GM18870 (cell line): ENCODE results near the gene ALPI.

Experiments
- ATAC-seq: cut with Tn5 transposase; IDR thresholded peaks from one replicate; pipeline ENCODE4 v1.9.1; 2021; ENCODE audit warnings: moderate library complexity; ENCODE audit not compliant: unreplicated experiment

Gene ALPI

DNA sequence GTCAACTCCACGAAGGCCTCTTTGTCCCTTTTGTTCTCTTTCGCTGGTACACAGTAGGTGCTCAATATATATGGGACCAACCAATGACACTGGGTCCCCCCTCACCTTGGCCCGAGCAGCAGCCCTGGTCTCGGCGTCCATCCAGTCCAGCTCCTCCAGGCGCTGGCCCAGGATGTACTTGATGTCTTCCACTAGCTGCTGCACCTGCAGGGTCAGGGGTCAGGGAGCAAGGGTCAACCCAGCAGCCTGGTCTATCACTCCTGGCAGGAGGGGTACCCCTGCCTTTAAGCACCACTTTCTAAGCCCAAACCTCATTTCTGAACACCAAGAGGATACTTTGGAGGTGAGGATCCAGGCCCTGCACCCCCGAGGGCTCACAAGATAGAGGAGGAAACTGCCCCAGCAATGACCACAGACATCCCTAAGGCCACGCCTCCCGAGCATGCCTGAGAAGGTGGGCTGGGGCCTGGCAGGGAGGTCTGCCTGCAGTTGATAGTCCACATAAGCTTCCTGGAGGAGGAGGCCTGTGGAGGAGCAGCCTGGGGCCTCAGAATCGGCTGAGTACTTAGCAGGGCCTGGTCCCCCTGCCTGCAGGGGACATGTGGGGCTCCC is 27.5 kb downstream of the ALPI start:
- ATAC-seq: no peak

DNA sequence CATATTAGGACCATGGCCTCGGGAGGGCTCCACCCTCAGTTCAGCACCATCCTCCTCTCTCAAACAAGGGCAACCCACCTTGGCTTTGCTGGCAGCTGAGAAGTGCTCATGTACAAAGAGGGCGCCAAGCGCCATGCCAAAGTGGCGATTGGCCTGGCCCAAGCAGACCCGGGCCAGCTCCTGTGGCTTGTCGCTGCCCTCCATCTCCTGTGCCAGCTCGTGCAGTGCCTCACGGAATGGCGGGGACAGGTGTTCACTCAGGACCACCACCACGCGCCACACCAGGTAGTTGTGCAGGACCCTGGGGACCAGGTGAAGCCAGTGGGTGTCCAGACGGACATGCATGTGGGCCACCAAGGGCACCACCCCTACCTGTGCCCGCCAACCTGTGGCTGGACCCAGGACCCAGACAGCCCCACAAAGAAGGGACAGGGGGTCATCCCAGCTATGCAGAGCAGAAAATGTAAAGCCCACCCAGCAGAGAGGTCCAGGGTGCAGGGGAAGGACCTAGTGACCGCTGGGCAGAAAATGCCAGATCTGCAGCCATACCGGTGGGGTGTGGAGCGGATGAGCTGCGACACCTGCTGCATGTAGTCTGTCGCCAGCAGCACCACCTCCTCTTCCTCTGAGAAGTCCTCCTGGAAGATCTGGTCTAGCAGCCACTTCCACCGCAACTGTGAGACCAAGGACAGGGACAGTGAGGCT is 28.1 kb downstream of the ALPI start:
- no peak for ATAC-seq

DNA sequence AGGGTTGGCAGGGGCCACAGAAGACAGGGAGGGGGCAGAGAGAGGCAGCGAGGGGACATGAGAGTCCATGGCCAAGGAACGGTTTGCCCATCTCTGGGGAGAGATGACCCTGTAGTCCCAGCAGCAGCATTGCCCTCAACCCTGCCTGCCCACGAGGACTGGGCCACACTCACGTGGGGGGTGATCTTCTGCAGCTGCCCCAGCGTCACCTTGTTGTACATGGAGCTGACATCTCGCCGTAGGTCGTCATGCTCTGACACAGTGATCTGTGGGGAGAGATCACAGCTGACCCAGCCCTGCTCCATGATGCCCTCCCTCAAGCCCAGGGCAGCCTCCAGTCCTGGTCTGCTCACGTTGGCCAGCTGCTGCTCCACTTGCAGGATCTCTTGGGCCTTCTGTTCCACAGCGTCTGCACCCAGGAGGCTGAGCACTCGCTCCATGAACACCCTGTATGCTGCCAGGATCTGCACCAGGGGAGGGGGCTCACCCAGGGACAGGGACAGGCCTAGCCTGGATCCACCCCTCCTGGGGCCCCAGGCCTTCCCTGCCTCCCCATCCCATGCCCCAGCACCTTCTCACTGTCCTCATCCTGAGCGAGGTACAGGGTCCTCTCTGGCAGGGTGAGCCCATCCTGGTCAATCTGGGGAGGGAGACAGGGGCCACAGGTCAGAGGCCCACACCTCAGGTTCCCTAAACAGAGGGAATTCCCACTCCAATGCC is 28.8 kb downstream of the ALPI start:
- no peak for ATAC-seq

DNA sequence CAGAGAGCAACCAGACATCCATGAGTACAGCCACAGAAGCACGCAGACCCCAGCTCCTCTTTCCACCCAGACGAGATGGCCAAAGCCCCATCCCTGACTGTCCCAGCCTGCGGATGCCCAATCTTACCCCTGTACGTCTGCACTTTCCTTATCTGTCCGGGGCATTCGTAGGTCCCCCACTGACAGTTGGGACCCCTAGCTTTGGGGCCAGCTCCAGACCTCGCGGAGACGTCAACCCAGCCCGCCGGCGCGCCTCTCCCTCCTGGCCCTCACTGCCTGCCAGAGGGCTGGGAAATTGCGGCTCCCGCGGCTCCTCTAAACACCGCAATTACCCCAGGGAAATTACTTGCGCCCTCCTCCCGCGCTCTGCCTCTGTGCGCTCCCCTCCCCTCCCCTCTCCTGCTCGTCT is 29.4 kb downstream of the ALPI start:
- no peak for ATAC-seq

DNA sequence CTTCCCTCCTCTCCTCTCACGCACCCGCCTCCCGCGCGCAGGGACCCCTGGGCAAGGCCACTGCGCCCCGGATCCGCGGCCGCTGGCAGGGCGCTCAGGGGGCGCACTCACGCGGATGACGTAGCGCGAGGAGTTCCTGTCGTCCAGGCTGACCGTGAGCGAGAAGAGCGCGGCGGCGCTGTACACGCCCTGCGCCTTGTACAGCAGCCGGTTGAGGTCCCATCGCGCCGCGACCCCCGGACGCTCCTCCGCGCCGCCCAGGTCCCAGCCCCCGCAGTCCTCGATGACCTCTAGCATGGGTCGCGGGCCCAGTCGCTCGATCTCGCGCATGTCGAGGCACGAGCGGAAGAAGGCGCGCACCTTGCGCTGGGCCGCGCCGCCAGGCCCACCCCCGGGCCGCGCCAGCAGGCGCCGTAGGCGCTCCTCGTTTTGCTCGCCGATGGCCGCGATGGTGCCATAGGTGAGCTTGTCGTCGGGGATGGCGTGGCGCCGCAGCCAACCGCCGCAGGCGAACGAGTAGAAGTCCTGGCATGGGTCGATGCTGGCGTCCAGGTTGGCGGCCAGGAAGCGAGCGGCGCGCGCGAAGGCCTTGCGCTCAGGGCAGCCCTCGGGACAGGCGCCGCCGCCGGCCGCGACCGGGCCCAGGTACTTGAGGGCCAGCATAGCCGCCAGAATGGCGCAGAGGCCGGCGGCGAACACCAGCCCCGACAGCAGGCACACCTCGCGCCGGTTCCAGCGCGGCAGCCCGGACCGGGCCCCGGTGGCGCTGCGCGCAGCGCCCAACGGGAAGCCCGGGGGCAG is 30.0 kb downstream of the ALPI start:
- no peak for ATAC-seq

DNA sequence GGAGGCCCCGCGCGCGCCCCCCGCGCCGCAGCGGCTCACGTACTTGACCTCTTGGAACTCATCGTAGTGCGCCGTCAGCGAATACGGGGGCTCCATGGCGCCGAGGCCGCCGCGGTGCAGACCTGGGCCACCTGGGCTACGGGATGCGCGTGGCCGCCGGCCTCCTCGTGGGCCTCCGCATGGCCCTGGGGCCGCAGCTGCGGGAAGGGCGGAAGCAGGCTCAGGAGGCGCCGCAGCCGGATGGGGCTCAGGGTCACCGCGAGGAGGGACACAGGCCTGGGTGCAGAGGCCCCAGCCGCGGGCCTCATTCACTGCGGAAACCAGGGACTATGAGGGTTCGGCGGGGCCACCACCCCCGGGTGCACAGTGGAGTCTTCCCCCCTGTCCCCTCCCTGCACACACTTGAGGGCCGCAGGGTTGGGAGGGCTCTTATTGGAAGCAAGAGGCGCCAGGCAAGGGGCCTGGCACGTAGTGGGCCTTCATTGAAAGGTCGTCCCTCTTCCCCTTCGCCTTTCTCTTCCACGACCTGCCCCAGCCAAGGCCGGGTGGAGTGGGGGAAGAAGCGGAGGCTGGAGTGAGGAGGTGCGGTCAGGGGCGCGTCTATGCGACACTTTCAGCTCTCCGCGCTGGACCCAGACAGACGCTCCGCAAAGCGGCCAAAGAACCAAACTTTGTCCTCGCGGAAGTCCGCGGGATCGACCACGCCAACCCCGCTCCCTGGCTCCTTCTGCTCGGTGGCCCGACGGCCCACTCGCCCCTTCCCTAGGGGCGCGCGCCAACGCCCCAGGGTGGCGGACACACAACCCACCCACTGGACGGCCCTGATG is 30.8 kb downstream of the ALPI start:
- no peak for ATAC-seq

- ATAC-seq: no peak
Measured at GRCh38 chr2:232487385-232488096, 31.6 kb downstream of the ALPI start, which contains the start of gene ECEL1. ECEL1 (minus strand) TSS chr2:232487834; CDS start chr2:232486653, 1,181 bp downstream.

DNA sequence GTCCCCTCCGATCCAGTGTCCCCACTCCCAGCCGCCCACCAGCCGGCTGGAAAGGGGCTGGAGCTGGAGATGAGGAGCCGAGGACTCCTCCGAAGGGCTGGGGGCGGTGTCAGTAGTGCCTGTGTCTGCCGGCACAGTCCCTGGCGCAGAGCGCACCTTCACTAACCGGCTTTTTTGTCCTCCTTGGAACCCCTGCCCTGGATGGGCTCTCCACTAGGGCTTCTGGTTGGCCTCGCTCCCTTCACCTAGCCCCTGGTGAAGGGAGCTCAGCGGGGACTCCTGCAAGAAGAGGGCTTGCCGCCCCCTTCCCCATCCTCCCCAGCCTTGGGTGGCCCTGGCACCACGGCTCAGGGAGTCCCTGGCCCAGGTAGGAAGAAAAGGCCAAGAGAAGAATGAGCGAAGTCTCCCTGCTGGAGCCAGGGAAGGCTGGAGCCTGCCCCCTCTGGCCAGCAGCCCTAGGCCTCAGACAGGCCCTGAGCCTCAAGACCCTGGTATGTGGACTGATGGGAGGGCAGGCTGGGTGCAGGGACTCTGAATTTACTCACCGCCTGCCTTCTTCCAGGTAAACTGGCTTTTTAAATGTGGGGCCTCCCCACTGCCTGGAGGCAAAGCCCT is 32.3 kb downstream of the ALPI start:
- ATAC-seq: no peak

DNA sequence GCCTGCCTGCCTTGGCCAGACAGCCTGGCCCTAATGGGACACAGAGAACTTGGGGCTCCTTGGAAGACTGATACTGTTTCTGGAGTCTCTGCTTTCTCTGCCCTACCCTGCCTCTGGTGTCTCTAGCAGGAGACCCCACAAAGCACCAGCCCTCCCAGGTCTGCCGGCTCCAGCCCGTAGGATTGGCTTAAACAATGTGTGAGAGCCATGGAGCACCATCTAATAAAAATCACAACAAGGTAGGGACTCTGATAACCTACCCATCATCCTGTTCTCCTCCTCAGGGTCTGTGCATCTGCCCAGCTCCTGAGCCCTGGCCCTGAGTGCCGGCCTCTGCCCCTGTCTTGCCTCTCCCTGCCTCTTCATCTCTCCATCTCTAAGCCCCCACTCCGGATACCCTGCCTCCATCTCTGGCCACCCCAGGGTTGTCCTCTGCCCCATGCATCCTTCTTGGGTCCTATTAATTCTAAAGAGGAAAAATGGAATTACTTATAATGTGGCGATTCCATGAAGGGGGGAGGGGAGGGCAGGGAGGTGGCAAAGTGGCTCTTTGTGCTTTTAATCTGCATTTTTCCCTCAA is 32.9 kb downstream of the ALPI start:
- no peak for ATAC-seq

GRCh38 chr2:232489516-232490220 is 33.7 kb downstream of the ALPI start:
- no peak for ATAC-seq

DNA sequence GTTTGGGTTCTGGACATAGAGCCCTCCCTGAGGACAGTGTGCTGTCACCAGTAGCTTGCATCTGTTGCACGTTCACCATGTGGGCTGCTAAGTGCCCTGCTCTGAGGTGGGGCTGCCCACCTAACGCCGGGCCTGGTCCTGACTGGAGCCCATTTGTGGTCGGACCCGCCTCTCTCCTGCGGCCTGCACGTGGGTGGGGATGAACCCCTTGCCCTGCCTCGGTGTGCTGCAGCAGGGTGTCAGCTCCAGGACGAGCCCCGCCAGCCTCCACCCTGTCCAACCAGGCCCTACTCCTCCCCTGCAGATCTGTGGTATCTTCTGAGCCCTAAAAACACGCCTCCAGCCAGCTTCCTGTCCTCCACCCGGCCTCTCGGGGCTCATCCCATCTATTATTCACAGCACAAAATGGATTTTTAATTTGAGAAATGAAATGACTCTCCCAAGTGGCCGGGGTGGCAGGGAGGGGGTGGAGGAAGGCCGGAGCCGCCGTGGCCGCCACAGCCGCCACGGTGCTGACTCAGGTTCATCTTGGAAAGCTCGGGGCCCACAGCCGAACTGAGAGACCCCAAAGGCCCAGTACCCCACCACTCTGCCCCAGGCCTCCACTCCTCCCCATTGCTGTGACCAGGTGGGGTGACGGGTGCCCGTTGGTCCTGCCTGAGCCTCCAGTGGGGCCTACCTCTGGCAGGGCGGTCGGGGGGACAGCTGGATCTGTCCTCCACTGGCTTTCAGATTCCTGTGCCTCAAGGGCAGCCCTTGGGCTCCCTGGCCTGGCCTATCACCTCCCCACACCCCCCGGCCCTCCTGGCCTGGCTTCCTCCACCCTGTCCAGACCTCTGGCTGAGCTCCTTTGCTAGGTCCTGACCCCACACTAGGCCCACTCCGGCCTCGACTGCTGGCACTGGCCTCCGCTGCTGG is 34.5 kb downstream of the ALPI start:
- ATAC-seq: no peak

DNA sequence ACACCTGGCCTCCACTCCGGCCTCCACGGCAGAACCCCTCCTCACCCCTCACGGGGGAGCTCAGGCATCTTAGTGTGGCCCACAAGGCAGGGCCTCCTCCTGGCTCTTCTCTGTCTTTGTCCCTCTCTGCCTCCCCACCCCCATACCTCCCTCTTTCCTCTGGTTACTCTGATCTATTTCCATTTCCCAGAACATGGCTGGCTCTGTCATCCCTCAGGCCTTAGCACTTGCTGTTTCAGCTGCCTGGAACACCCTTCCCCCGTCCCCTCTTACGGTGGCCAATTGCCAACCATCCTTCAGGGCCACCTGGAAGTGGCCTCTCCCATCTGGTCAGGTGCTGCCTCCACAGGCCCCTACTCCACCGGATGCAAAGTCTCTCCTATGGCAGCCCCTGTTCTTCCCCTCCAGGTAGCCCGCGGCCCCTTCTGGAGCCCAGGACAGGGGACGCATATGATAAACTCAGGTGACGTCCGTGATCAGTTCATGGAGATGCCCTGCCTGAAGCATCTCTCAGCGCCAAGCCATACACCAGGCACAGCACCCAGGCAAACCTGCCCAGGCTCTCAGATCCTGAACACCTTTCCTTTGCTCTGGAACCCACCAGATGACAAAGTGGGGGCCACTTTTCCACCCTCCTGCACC is 35.3 kb downstream of the ALPI start:
- no peak for ATAC-seq

GRCh38 chr2:232492236-232492848 is 36.4 kb downstream of the ALPI start:
- ATAC-seq: no peak

DNA sequence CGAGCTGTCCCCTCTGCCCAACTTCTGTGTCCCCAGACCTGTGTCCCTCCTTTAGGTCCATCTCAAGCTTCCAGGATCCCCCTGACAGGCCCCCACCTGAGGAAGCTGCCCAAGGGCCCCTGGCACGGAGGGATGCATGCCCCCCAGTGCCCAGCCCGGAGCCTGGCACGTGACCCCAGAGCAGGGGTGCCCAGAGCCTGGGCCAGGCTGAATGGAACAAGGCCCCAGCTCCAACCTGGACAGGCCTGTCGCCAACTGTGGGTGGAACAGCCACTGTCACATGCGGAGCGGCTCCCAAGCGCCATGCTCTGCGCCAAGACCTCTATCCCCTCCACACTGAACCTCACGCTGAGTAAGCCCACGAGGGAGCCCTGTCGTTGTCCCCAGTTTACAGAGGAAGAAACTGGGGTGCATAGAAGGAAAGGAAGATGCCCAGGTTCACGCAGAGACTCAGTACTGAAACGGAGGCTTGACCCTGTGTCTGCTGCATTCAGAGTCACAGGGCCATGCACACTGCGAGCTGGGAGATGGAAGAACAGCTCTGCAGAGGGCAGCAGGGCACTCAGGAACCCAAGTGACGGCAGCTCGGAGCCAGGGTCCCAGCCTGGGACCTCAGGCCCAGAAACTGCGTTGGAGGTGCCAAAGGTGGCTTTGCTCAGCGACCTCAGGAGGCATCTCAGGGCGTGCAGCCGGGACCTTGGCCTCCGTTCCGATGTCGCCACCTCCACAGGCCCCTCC is 37.2 kb downstream of the ALPI start:
- no peak for ATAC-seq

DNA sequence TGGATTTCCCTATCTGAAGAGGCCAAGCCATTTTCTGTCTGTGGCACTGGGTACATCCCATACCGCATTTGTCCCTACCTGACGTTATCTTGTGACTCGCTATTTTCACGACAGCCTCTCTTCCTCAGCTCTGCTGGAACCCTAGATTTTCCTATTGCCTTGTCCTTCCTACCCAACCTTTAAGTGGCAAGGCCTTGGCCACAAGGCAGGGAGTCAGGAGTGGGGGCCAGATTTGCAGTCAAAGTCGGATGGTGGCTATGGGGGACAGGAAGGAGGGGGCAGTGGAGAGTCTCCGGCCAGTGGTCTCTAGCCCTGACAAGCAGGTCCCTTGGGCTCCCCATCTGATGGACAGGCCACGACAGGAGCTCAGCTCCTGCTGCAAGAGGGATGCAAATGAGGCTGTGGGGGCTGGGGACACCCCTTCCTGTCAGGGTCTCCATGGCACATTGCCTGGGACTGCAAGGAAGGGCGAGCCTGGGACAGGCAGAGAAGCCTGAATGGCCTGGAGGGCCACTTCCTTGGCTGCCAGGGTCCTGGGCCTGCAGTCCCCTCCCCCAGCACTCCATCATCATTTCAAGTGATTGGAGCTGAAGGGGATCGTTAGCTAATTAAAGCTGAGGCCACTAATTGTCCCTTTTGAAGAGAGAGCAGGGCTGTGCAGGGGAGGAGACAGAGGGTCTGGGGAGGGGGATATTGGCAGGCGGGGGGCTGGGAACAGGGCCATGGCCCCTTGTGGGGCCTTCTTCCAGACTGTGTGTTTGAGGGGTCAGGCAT is 37.9 kb downstream of the ALPI start:
- ATAC-seq: no peak
